NCI-H1436 (cell line): Measurements from ENCODE around the gene CCDC167.

Experiments used
- DNase-seq: peaks from one replicate; lab custom pipeline; 2025; lab: John Stamatoyannopoulos, UW

The CCDC167 gene

DNA sequence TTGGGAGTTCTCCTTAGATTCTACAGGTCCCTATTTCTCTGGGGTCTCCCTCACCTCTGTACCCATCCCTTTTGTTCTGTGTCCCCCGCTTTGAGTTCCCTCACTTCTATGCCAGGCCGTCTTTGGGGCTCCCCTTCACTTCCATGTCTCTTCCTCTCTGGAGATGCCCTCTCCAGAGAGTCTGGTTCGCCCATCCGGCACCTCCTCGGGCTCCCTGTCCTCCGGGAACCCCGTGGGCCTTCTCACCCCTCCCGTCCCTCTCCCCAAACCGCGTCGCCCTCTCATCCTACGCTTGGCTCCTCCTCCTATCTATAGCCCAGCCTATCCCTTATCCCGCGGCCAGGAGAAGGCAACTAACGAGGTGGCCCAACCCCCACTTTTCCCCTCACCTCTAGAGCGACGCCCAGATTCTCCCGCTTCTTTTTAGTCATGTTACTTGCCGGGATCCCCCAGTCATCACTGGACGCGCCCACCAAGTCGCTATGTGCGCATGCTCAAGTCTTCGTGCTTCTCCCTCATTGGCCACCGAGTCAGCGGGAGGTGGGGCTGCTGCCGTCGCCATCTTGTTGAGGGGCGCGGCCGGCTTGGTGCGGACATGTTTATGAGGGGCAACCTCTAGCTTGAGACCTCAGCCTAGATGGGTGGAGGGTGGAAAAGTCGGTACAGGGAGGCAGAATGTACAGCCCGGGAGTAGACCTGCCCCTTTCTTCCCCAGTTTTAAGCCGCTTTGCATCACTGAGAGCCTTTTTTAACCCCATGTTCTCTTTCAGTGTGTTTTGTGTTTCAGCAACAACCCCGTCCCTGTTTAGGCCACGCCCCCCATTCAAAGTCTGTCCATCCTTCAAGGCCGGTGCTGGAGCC is at the start of gene CCDC167:
TSS of gene CCDC167 (minus strand) at position 461 of the 861 bp plus-strand sequence. CDS start at position 431, 30 bp downstream.
- DNase-seq, result peak; percentile 99

DNA sequence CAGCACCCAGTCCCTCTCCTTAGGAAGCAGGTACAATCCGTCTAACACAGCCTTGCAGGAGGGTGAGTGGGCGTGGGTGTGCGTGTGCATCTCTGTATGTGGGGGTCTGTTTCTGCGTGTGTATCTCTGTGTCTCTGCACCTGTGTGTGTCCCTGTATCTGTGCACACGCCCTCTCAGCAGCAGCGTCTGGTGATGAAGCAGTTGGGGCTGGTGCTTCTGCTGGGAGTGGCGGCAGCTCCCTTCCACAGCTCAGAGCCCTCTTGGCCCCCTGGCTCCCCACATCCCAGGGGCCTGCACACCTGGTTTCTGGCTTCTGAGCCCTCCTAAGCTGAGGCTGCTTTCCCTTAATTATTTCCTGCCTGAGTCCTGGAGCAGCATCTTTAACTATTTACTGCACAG is 49.5 kb upstream of the CCDC167 start:
- DNase-seq, result no peak

DNA sequence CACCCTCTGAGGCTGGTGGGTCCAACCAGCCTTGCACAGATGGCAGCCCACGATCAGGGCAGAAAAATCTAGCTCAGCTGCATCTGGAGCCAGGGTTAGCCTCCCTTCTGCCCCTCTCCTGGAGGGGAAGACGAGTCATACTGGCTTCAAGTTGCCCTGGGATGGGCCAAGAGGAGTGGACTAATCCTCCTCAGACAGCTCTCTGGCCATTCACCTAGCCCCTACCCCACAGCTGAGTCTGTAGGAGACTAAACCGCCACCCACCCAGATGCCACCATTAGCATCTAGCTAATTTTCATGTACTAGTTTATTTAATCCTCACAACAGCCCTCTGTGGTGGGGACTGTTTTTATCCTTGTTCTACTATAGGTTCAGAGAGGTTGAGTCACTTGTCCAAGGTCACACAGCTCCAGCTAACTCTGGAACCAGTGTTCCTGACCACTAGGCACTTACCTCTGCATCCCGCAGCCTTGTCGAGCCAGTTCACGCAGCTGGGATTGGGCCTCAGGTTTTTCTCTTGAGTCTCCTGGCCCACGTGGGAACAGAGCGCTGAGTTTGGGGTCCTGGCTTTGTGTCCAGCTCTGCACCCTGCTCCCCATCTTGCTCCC is 48.5 kb upstream of the CCDC167 start:
- no peak for DNase-seq

DNA sequence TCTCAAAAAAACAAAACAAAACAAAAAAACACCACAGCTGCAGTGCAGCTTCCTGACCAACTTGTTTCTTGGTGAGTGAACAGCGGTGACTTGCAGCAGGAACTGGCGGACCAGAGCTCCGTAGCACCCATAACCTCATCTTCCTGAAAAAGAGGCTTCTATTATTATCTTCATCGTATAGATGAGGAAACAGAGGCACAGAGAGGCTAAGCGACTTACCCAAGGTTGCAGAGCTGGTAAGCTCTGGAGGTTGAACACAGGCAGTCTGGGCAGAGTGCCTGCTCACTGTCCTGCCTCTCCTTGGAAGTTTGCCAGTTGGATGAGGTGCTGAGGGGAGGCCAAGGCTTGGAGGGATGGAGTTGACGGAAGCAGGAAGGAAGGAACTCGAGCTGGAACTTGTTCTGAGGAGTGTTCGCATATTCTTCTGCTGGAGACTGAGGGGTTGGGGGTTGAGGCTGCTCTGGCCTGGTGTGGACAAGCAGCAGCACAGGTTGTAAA is 47.9 kb upstream of the CCDC167 start:
- no peak for DNase-seq

DNA sequence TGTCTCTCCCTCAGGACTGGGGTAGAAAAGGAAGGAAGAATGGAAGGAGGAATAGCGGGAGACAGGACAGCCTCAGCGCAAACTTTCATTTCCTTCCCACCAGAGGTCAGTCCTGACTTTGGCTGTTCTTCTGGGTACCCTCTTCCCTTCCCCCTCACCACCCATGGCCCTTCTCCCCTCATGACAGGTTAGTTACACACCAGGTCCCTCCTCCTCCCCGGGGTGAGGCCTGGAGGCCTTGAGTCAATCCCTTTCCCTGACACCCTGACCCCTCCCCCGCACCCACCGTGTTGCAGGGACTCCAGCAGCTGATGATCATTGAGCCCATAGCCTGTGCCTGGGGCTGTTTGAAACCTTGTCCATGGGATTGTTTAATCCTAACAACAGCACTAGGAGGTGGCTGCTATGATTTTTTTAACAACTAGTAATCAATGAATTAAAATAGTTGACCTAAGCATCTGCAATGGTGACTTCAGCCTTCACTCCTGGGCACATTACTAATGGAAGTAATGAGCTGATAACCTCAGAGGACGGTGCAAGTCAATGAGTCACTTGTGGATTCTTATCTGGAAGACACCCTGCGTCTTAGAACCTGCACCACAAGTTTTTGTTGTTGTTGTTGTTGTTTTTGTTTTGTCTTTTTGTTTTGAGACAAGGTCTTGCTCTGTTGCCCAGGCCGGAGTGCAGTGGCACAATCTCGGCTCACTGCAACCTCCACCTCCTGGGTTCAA is 46.6 kb upstream of the CCDC167 start:
- no peak for DNase-seq

DNA sequence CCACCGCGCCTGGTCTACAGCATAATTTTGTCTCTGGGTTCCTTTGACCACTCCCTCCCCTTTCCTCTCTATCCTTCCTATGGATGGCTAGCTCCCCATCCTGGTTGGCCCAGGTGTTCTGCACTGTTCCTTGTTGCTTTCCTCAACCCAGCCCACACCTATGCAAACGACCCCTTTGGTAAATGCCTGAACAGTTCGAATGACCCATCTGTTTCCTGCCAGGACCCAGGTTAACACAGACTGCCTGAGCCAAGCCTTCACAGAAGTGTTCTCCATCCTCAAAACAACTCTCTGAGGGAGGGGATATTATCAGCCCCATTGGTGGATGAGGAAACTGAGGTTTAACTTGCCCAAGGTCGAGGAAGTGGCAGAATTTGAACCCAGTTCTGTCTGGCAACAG is 44.8 kb upstream of the CCDC167 start:
- no peak for DNase-seq

DNA sequence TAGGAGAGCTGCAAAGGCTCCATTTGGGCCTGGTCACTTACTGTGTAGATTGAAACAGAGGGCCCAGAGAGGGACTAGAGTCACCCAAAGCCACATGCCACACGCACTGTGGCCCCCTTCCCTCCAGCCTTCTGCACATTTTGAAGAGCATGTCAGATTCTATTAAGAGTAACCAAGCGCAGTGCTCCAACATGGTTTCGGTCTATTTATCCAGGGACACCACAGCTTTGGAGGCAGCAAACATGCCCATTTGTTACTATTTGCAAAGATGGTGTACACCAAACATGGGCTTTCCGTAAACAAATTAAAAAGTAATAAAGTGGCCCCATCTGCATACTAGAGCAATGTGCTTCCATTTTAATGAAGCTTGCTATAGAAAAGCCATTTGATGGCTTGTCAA is 43.7 kb upstream of the CCDC167 start:
- no peak for DNase-seq

DNA sequence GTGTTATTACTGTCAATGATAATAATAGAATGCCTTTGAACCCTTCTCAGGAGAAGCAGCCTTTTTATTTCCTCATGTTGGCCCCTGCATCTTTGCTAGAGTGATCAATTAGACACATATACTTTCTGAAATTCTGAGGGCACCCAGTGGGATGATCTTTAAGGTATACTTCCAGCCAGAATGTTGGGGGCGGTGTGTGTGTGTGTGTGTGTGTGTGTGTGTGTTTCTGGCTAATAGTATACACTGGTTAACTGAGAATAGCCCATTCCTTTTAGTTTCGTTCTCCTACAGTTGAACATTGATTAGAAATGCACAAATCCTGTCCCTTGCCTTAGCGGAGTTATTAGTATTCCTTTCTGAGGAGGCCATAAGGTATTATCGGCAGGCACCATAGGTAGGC is 41.7 kb upstream of the CCDC167 start:
- no peak for DNase-seq

DNA sequence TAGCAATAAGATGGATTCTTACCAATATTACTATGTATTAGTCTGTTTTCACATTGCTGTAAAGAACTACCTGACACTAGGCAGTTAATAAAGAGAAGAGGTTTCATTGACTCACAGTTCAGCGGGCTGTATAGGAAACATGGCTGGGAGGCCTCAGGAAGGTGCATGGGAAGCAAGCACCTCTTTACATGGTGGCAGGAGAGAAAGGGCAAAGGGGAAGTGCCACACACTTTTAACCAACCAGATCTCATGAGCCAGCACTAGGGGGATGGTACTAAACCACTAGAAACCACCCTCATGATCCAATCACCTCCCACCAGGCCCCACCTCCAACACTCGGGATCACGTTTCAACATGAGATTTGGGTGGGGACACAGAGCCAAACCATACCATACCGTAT is 40.7 kb upstream of the CCDC167 start:
- DNase-seq, result no peak

- DNase-seq, result no peak
Observed at GRCh38 chr6:37540029-37540352, 40.3 kb upstream of the CCDC167 start.

DNA sequence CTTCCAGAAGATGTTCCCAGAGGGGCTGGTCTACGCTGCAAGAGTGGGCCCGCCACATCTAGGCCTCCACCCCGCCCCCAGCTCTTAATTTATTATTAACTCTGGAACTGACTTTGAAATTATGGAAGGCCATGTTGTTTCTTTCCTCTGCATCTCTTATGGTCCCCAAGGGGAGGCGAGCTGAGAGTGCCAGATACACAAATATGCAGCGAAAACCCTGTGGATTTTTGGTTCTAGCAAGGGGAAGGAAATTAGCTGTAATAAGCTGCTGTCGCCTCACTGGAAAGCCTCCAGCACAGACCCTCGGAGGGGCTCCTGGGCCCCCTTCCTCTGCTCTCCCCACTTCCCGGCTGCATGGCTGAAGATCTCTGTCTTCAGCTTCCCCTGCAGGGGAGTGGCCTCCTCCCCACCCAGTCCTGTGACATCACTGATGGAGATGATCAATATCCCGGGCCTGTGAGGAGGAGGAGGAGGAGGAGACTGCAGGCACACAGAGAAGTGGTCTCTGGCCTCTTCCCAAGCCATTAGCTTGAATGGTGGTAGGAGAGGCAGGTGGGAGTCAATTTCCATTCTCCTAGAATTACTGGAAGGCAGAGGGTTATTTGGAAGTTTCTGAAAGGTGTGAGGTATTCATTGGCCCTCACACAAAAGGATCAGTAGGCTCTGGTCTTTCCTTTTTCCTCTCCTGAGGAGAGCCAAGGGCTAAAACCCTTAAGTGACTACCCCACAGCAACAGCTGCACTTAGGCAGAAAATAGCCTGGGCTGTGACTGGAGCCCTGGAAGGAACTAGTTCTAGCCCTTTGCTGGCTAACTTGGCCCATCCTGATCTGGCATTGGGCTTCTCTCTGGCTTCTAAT is 39.7 kb upstream of the CCDC167 start:
- no peak for DNase-seq

DNA sequence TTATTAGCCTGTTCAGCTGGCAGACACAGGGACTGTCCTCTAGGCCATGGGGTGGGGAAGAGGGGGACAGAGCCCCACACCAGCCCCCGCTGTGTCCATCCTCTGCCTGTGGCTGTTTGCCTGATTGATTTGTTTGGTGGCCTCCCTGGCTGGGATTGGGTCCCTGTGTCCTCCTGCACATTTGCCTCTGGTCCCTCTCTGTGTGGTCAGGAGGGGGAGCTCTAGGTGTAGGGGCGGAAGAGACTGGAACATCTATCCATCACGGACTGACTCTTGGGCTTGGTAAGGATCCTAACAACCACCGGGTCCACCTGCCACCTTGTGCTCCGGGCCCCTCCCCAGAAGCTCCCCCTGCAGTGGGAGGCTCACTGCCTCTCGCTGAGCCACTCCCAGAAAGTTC is 38.4 kb upstream of the CCDC167 start:
- DNase-seq, result no peak

DNA sequence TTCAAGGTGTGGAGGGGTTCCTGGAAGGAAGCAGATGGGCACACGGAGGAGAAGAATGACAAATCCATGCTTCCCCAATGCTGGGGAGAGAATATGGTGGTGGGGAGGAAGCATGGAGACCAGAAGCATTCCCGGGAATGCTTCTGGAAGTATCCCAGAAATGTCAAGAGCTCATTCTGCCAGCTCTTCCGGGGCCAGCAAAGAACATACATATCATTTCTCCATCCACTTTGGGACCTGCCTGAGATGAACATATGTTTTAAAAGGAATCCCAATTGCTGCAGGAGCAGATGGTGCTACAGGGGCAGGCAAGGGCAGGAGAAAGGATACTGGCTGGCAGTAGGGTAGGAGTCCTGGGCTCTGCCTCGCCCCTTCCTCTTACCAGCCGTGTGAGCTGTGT is 37.9 kb upstream of the CCDC167 start:
- DNase-seq, result no peak

DNA sequence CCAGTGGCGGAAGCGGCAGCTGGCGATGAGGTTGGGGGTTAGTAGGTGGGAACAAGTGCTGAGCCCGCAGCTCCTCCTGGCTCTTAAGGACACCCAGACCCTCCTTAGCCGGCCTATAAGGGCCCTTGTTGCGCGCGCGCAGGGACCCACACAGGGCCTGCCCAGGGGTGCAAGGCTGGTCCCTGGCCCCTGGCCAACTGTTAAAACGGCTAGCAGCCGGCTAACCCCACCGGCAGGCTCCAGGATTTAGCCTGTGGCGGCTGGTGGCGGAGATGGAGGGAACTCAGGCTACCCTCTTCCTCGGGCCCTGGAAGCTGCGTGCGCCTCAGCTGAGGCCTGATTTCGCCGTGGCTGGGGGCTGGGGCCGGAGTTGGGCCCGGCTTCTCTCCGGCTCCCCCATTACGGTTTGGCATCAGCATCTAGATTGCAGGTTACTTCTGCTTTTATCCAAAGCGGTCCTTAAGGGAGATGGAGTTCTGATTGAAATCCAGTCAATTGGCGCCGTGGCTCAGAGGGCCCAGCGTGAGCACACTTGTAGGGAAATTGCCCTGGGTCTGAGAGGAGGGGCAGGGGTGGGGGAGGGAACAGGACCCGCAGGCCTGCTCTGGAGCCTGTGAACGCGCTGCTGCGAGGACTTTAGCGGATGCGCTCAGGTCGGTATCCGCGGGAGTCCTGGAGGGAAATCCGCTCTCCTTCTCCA is 36.9 kb upstream of the CCDC167 start:
- no peak for DNase-seq

DNA sequence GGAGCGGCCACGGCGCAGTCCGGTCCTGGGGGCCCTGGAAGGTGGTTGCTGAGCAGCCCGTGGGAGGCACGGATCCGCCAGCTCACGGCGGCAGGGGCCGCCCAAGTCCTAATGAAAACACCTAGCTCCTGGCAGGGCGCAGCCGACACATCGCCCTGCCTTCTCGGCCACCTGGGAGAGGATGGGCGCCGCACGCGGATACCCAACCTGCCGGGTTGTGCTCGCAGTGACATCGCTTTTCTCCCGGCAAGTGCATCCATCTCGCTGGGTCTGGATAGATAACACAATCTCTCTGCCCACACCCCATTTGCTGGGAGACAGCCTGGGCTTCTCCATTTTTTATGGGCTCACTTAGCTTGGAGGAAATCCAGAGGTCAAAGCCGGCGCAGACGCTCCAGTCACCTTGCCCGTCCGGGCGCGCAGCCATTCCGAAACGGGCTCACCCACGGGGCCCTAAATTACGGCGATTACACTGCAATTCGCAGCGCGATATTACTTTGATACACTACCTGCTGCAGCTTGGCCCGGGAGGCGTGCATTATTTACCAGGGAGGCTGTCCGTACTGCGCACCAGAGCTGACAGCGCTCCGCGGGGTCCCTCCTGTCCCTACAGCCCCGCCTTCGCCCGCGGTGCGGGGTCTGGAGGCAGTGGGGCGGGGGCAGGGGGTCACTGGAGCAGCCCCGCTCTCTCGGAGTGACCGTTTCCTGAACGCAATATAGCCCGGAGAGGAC is 36.2 kb upstream of the CCDC167 start:
- no peak for DNase-seq

GRCh38 chr6:37535428-37535758 is 35.7 kb upstream of the CCDC167 start:
- DNase-seq, result no peak

DNA sequence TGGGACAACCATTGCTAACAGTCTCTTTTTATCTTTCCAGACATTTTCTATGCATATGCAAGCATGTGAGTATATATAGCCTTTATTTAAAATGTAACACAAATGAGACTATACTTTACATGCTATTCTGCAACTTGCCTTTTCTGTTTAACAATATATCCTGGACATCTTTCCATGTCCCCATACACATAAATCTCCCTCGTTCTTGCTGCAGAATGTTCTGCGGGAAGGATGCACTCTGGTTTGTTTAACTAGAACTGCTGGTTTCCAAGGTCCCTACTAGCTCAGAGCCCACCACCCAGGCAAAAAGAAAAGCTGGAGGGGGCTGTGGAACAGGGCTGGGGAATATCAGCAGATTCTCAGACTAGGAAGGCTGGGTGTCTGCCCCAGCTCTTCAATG is 35.2 kb upstream of the CCDC167 start:
- no peak for DNase-seq

GRCh38 chr6:37532122-37532521 is 32.4 kb upstream of the CCDC167 start:
- no peak for DNase-seq

DNA sequence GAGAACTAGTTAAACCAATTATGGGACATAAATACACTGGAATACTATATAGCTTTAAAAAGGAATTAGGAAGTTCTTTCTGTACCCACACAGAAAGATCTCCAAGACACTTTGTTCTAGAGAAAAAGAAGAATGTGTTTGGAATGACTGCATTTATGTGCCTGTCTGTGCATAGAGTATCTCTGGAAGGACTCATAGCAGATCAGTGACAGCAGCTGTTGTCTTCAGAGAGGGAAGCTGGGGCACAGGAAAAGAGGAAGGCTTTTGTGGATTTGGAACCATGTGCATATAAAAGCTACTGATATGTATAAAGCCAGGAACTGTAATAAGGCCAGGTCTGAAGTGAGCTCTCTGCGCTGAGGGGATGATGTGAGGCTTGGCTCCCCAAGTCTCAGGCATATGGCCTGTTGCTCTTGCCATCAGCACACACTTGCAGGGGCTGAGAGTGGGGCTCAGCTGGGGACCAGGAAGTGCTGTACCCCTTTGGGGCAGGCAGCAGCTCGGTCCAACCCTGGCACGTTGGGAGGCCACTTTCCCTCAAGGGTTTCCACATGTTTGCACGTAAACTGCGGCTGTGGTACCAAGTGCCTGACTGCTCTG is 31.8 kb upstream of the CCDC167 start:
- no peak for DNase-seq

- no peak for DNase-seq
Observed at GRCh38 chr6:37531026-37531425, 31.3 kb upstream of the CCDC167 start.
